HG03571 (cell line): ENCODE results near the gene ARMC8.

Experiments used
- ATAC-seq: cut with Tn5 transposase; IDR thresholded peaks from one replicate; pipeline ENCODE4 v1.9.1; 2021; ENCODE audit not compliant: unreplicated experiment

The ARMC8 gene

DNA sequence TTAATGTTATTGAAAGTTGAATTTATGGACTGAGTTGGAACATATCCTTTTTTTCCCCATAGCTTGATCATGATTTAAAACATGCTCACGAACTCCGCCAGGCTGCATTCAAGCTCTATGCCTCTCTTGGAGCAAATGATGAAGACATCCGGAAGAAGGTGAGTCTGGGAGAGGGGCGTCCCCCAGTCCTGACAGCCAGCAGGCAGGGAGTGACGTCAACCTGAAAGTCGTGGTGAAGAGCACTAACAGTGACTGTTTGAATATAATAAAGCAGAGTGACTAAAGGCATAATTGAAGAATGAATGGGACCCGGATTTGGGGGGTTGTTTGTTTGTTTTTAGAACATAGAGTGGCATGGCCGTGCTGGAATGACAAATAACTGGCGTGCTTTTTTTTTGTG lies 57.9 kb downstream of the ARMC8 start:
- no peak for ATAC-seq

DNA sequence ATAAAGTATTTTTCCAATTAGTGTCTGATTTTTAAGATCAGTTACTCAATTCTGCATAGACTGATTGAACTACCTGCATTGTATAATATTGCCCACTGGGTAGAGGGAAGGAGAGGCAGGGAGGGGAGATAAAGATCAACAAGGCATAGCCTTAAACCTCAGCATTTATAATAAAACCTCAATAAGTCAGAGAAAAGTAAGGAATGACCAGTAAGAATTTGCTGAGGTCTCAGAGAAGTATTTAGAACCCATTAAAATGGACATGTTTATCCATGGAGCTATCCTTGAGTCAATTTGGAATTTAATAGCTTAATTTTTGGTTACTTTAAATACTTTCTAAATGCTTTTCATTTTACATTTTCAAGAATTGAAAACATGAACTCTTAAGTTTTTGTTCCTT lies 62.5 kb downstream of the ARMC8 start:
- no peak for ATAC-seq

DNA sequence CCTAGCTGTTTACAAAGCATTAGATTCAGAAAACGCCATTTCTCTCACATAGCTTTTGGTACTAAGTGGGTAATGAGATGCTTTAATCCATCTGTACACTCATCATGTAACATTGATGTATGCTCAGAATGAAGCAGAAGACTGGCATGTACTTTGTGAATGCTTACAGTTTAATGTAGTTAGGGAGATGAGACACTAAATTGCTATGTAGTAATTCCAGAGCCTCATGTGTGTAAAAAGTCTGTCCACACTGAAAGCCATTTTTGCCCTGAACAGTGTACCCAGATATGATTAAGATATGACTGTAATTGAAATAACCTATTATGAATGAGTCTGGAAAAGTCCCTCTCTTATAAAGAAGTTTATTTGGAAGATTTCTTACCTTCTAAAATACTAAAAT lies 66.5 kb downstream of the ARMC8 start:
- ATAC-seq: no peak

DNA sequence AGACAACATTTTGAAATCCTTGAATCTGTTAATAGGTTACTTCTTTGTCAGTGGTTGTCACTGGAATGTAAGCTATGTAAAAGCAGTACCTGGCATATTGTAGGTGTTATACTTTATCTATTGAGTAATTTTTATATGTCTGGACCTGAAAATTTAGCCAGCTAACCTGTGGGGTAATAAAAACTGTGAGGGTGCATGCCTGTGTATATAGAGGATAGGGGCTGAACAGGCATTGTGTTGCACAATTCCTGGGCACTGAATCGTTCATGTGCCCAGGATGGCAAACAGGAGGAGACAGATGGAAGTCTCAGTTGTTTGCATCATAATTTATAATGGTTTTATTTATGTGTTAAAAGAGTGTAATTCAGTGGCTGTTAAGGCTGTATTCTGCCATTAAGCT lies 67.1 kb downstream of the ARMC8 start:
- no peak for ATAC-seq

DNA sequence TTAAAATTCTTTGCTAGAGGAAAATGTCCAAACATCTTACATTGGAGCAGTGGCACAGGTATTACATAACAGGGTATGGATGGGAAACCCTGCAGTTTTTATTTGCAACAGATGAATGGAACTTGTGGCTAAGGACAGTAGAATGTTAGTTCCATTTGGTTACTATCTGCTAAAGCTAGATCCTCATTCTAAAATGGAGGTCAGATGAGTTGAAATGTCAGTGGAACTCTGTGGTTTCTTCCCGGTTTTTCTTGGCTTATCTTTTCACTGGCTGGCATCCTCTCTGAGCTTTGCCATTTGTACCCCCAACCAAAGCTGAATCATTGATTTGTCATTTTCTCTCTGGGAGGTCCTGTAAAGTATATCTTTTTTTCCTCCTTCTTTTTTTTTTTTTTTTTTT lies 68.9 kb downstream of the ARMC8 start:
- ATAC-seq: no peak

DNA sequence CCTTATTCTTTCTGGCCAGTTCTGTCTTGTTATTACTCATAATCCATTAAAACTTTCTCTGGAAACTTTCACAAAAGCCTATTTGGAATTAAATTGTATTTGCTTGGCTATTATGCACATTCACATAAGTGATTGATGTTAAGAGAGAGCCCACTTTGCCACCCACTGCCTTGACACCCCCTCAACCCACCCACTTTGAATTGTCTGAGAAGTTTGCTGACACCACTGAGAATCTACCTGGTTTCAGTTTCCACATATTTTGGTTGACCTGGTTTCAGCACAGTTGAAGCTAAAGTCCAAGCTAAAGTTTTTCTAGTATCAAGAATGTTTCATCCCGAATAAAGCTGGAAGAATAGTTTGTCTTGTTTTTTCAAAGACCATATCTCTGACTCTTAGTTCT lies 70.9 kb downstream of the ARMC8 start:
- ATAC-seq: no peak

DNA sequence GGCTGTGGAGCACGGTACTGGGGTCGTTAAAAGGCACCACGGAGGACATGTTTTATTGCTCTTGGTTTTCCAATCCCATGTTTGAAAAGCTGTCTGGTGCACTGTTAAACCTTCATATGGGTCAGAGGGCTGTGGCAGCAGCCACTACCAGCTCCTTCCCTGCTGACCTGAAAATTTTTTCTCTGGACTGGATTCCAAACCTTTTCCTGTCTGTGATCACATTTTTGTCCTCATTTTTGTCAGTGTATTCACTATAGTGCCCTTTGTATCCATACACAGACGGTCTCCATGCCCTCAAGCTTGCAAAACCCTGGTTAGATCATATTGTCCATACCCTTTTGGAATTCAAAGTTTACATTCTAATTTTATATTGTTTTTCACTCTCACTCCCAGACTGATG lies 72.0 kb downstream of the ARMC8 start:
- ATAC-seq: no peak

DNA sequence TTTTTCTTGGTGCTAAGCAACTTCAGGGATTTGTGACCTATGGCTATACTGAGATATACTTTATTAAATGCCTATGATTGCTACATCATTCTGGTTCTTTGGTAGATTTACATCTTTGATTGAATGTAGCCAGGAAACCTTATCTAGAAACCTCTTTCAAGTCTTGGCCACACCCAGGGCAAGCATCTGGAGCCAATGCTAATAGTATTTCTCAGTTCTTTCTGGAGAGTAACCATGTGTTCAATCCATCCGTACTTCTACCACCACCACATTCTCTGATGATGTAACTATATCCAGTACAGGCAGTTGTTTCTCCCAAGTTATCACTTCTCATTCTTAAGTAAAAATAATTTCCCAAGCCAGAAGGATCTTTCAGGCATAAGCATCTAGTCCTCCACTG lies 73.5 kb downstream of the ARMC8 start:
- ATAC-seq: no peak

DNA sequence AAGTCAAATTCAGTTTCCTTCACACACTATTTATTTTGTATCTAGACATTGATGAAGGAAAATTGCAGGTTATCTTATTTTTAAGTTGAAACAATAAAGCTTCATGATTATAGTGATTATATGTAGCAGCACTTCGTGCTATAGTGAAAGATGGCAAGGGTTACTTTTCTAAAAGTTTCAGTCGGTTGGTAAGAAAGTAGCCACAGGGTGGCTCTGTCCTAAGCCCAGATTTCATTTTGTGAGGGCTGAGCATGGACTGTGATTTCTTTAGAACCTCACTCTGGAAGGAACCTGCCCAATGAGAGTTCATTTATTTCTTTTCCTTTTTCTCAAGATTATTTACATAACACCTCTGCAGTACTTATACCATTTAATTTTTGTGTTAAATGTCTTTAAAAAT lies 76.0 kb downstream of the ARMC8 start:
- no peak for ATAC-seq

DNA sequence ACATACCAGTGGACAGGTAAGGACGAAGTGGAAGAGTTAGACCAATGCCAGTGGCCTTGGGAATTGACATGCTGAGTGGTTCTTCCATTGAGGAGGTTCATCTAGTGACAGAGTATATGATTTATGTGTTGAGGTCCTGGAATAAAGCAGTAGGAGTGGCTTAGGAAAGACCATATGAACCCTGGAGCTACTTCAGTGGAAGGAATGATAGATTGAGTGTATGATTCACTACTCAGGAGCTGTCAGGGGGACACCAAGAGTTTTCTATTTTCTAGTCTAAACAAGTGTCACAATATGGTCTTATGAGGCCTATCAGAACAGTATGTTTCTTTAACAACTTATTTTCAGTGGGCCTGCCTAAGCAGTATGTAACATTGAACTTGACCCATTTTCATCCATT lies 78.6 kb downstream of the ARMC8 start:
- ATAC-seq: no peak

DNA sequence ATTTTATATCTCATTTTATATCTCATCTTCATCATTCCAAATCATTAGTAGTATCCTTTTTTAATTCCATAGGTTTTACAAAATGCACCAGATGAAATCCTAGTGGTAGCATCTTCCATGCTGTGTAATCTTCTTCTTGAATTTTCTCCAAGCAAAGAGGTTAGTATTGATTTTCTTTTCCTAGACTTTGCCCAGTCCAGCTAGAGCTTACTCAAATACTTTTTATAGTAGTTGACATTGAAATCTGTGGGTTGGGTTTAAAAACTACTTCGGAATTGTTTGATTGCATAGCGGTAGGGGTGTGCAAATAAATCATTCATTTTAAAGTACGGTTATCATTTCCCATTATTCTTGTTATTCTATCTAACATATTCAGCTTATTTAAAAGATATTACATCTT lies 80.0 kb downstream of the ARMC8 start:
- ATAC-seq: no peak

DNA sequence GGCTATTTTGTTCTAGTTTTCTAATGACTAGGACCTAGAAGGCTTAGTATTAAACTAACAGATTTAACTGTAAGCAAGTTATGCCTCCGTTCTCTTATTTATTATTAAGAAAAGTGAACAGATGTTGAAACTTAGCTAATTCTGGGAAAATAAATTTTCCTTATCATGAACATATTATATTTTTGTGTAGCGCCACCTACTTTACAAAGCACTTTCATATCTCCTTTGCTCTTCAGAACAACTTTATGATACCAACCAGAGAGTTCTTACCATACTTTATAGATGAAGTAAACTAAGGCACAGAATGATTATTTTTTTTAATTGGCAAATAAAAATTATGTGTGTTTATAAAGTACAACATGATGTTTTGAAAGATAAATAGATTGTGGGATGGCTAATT lies 83.1 kb downstream of the ARMC8 start:
- ATAC-seq: no peak

DNA sequence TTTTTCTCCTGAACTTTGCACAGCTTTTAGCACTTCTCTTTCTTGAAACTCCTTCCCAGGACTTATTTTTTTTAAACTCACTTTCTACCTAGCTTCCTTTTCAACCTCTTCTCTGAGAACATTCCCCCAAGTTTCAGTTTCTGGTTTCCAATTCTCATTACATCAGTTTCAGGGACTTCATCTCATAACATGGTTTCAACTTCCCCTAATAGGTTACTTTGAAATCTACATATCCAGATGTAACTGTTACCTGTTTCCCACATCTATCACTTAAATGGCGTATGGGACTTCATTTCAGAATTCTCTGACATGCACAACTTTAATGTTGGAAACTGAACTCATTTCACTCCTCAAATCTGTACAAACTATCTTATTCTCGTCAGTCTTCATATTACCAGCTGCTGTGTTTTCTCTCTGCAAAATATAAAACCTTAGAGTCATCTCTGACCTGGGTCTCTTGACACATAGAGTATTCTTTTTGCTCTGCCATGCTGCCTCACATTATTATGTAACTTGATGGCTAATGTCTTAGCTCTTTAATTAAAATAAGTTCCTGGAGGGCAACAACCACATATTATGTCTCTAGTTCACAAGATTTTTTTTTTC lies 84.2 kb downstream of the ARMC8 start:
- ATAC-seq: no peak

DNA sequence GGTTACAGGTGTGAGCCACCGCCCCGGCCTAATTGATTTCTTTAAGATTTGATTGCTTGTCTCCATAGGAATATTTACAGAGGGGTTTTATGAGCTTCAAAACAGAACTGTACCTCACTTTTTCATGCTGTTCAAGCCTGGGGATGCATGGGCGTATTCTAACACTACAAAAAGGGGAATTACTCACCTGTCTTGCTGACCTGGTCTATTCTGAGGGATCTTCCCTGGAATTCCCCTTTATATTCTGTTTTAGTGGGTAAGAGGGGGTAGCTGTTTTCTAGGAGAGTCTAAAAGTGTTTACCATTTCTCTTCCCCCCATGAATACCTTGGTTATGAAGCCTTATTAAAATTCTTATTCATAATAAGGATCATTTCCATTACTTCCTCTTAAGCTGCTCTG lies 94.5 kb downstream of the ARMC8 start:
- no peak for ATAC-seq

DNA sequence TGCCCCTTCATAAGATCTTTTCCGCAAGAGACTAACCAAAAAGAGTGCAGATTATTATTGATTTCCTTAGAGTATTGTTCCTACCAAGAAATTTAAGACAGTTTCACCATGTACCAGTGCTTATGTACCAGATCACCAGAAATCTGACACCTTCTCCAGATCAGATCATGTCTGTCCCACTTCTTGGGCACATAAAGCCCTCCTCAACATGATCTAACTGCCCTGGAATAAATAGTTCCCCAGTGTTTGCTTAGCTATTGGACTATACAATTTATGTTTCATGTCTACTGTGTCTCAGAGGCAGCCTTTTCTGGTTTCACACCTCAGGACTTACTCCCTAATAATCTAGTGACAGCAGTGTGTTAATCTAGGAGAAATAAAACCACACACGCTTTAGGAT lies 95.7 kb downstream of the ARMC8 start:
- no peak for ATAC-seq

DNA sequence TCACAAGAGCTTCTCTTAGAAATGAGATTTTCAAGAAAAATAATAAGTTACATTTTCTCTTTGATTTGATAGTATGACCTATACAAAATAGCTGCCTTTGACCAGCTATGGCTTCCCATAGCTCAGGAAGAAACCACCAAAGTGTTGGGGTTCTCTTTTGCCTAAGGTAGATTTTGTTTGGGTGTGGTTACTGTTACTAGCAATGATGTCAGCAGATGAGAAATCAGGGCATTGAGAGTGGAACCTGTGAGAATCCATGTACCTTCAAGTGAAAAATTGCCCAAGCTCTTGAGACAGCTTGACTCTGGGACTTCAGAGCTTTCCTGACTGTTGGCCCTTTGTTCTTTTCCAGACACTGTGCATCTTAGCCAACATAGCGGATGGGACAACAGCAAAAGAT lies 97.0 kb downstream of the ARMC8 start:
- no peak for ATAC-seq

DNA sequence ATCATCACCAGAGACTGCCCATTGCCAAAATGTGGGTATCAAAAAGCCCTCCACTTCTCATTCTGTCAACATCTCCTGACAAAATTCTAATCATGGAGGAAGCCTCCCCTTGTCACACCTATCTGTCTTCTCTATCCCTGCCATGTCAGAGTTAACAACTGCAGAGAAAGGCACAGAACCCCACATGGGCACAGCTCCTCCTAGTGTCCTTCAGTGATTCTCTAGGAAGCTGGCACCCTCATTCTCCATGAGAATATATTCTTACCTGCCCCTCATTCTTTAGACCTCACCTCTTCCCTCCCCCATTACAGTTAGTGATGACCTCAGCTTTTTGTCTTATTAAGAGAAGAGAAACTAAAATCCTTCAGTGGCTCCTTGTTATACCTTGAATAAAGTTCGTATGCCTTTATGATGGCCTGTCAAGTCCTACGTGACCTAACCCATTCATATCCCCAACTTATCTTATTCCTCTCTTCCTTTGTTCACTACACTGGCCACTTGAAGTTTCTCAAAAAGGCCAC lies 97.9 kb downstream of the ARMC8 start:
- ATAC-seq: no peak

DNA sequence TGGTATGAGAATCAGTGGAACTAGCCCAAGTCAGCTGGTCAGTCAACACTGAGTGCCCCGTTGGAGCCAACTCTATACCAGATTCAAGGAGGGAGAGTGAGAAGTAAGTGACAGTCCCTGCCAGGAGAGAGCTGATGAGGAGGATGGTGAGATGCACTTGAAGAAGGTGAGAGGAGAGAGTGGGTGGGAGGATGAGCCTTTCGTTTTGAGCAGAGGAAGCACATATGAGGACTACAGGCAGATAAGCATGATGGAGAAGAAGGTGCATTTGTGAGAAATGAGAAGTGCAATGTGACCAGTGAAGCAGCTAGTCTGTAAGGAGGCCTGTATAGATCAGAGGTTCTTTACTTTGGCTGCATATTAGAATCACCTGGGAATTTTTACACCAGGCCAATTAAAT lies 102.2 kb downstream of the ARMC8 start:
- no peak for ATAC-seq

DNA sequence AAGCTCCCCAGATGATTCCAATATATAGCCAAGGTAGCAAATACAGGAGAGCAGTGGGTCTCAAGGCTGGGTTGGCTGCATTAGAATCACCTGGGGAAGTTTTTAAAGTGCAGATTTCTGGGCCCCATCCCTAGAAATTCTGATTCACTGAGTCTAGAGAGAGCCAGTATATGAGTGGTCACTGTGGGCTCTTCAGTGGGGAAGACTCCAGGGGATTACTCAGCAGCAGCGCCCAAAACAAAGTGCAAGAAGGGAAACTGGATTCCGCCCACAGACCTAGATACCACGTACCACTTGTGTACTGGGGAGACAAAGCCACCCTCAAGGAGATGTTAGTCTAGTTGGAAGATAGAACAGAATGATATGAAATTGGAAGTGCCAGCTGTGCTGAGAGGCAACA lies 102.6 kb downstream of the ARMC8 start:
- ATAC-seq: no peak

DNA sequence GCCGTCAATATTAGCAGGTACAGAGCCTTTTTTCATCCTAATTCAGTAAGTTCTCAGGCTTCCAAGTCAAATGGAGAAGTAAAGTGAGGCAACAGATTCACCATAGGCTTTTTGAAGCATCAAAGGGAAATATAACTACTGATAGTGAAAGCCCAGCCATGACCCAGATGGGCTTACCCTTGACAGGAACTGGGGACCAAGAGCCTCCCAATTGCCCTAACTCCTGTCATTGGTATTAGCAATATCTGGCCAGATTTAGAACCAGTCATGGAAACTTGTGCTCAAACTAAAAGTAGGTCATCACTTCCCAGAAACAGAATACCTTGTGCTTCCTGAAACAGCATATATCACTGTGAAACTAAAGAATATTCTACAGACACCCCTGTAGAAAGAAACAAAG lies 109.5 kb downstream of the ARMC8 start:
- ATAC-seq: no peak

DNA sequence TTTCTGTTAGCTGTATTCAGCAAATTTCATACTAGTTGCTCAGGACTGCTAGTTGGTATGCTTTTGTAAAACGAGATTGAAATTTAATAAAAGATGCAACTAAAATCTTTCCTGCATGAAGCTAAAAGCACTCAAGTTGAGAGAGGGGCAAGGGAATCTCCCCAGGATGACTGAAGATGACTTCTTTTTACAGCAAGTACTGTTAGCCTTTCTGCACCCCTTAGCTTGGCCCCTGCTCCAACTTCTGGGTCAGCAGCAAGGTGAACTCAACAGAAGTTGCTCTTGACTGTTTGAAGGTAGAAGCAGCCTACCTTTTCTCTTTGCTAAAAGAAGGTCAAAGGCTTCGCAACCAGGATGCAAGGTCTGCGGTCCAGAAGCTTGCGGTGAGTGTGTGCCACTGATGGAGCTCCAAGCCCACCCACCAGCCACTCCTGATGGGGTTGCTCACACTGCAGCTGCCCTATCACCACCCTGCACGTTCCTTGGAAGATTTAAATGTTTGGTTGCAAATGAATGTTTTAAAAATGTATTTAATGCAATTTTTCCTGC lies 110.0 kb downstream of the ARMC8 start:
- no peak for ATAC-seq

DNA sequence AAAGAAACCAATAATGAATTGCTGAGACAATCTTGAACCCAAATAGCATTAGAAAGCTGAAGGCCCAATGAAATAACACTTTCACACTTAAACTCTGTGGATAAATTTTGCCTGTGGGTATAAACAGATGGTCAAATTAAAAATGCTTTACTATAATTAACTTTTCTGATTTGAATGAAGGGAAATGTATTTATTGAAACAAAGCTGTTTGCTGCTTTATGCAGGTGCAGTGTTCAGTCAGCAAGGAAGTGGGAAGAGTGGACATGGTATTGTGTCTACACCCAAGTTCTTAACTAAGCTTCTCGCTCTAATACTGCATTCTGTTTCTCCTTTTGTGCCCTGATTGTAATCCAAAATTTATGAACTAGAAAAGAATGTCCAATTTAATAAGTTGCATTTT lies 110.8 kb downstream of the ARMC8 start:
- no peak for ATAC-seq

DNA sequence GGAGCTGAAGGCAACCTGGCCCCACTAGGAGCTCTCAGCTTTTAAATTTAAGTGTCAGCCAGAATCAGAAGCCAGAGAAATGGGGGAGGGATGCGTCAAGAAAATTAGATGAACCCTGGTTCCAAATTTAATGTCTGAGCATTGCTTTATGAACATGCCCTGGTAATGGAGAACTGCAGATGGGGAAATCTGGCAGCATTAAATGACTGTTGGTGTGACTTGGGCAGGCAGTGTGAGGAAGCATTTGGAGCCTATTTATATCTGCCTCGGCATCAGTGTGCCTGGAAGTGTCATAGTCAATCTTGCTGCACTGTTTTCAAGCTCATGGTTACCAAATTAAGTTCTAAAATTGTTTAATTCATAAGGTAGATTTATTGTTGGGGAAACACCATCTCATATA lies 113.5 kb downstream of the ARMC8 start:
- ATAC-seq: no peak
